Activated T-cell treated with anti-CD3 and anti-CD28 coated beads, Interleukin-2, amount 50 U/mL, for 4 hours (primary cell): ENCODE results near the gene NEURL1. TPM values are rescaled to one million over a fixed set of nuclear protein-coding genes. Genes with fewer than 3 reads are reported as not detected.

Experiments
- ATAC-seq, 2 donors: fragments of 200-7000 bp; cut with Tn5 transposase; one replicate each; pipeline ENCODE4 v1.10.0; 2021
- DNase-seq: peaks from one replicate; pipeline ENCODE4 v3.0.0-alpha.2; 2020
- H3K27me3 Mint-ChIP-seq: one replicate; pipeline ENCODE4 v1.8.0; 2021; ENCODE audit warnings: low read depth, mixed read lengths
- H3K36me3 Mint-ChIP-seq: one replicate; pipeline ENCODE4 v1.8.0; 2022; ENCODE audit warnings: mixed read lengths; ENCODE audit not compliant: insufficient read depth
- H3K4me1 Mint-ChIP-seq: one replicate; pipeline ENCODE4 v1.8.0; 2021; ENCODE audit warnings: low read depth, mixed read lengths
- H3K4me3 Mint-ChIP-seq: one replicate; pipeline ENCODE4 v1.8.0; 2021; ENCODE audit warnings: mild to moderate bottlenecking, moderate library complexity, mixed read lengths
- H3K9me3 Mint-ChIP-seq: one replicate; pipeline ENCODE4 v1.8.0; 2021; ENCODE audit warnings: mixed read lengths
- total RNA-seq, 3 donors: library from RNA; stranded (reverse); gene quantifications; one replicate each; pipeline ENCODE4 v1.2.1, GENCODE V29; 2021

Gene NEURL1
- total RNA-seq, result 1 to 10 TPM in 2 of 3 donors, under 1 TPM in 1; 0.84 to 2.0 (median 1.5) TPM

GRCh38 chr10:103493362-103493915 is at the start of gene NEURL1:
Gene NEURL1, plus strand, starts transcription at chr10:103493705. Its CDS starts 683 bp downstream, at chr10:103494388.
- no peak for DNase-seq
- peak; percentile 35 to 43 for ATAC-seq
- no peaks in the 10 kb centered on the region for H3K9me3 Mint-ChIP-seq
- no peaks in the 10 kb centered on the region for H3K36me3 Mint-ChIP-seq
- peak within 1 kb of the TSS; percentile 79 for H3K4me3 Mint-ChIP-seq
- H3K27me3 Mint-ChIP-seq, result peaks cover 44% of the 10 kb centered on the region
- peaks cover 25% of the 10 kb centered on the region for H3K4me1 Mint-ChIP-seq

GRCh38 chr10:103444478-103444877 is 49.0 kb upstream of the NEURL1 start:
- DNase-seq (no peak), ATAC-seq (no peak)
- Mint-ChIP-seq H3K36me3 (peaks cover 54% of the 10 kb centered on the region), H3K4me3 (no peak overlapping the region), H3K4me1 (peaks cover 15% of the 10 kb centered on the region), H3K27me3 (no peaks in the 10 kb centered on the region), H3K9me3 (no peaks in the 10 kb centered on the region)

- H3K9me3 Mint-ChIP-seq, result no peaks in the 10 kb centered on the region
- peaks cover 24% of the 10 kb centered on the region for H3K4me1 Mint-ChIP-seq
- H3K27me3 Mint-ChIP-seq, result no peaks in the 10 kb centered on the region
- H3K4me3 Mint-ChIP-seq, result no peak overlapping the region
- ATAC-seq (no peak), DNase-seq (no peak)
- peaks cover 45% of the 10 kb centered on the region for H3K36me3 Mint-ChIP-seq
Observed at GRCh38 chr10:103445366-103445765, 48.1 kb upstream of the NEURL1 start.

- ATAC-seq (no peak), DNase-seq (no peak)
- peaks cover 30% of the 10 kb centered on the region for H3K4me1 Mint-ChIP-seq
- no peak overlapping the region for H3K4me3 Mint-ChIP-seq
- H3K27me3 Mint-ChIP-seq, result no peaks in the 10 kb centered on the region
- H3K36me3 Mint-ChIP-seq, result peaks cover 45% of the 10 kb centered on the region
- H3K9me3 Mint-ChIP-seq, result no peaks in the 10 kb centered on the region
Observed at GRCh38 chr10:103445767-103446567, 47.5 kb upstream of the NEURL1 start.

GRCh38 chr10:103447187-103447586 is 46.3 kb upstream of the NEURL1 start:
- H3K4me1 Mint-ChIP-seq, result peaks cover 36% of the 10 kb centered on the region
- no peak for ATAC-seq
- DNase-seq, result no peak
- no peaks in the 10 kb centered on the region for H3K9me3 Mint-ChIP-seq
- peaks cover 40% of the 10 kb centered on the region for H3K36me3 Mint-ChIP-seq
- no peak overlapping the region for H3K4me3 Mint-ChIP-seq
- H3K27me3 Mint-ChIP-seq, result no peaks in the 10 kb centered on the region

GRCh38 chr10:103448746-103449145 is 44.8 kb upstream of the NEURL1 start:
- H3K9me3 Mint-ChIP-seq, result no peaks in the 10 kb centered on the region
- DNase-seq (no peak), ATAC-seq (no peak)
- H3K4me3 Mint-ChIP-seq, result peak overlapping the region; percentile 29
- no peaks in the 10 kb centered on the region for H3K27me3 Mint-ChIP-seq
- peaks cover 48% of the 10 kb centered on the region for H3K4me1 Mint-ChIP-seq
- peaks cover 27% of the 10 kb centered on the region for H3K36me3 Mint-ChIP-seq

- peaks cover 21% of the 10 kb centered on the region for H3K36me3 Mint-ChIP-seq
- no peaks in the 10 kb centered on the region for H3K9me3 Mint-ChIP-seq
- peaks cover 50% of the 10 kb centered on the region for H3K4me1 Mint-ChIP-seq
- no peaks in the 10 kb centered on the region for H3K27me3 Mint-ChIP-seq
- ATAC-seq (no peak), DNase-seq (no peak)
- peak overlapping the region; percentile 44 for H3K4me3 Mint-ChIP-seq
Observed at GRCh38 chr10:103449208-103450144, 44.0 kb upstream of the NEURL1 start.

GRCh38 chr10:103450201-103450695 is 43.3 kb upstream of the NEURL1 start:
- DNase-seq, result no peak
- peaks cover 50% of the 10 kb centered on the region for H3K4me1 Mint-ChIP-seq
- no peaks in the 10 kb centered on the region for H3K9me3 Mint-ChIP-seq
- H3K27me3 Mint-ChIP-seq, result no peaks in the 10 kb centered on the region
- no peak for ATAC-seq
- peak overlapping the region; percentile 89 for H3K4me3 Mint-ChIP-seq
- H3K36me3 Mint-ChIP-seq, result peaks cover 16% of the 10 kb centered on the region

- peak overlapping the region; percentile 89 for H3K4me3 Mint-ChIP-seq
- peaks cover 50% of the 10 kb centered on the region for H3K4me1 Mint-ChIP-seq
- ATAC-seq (peak; percentile 50 to 53), DNase-seq (peak; percentile 20)
- H3K27me3 Mint-ChIP-seq, result no peaks in the 10 kb centered on the region
- H3K36me3 Mint-ChIP-seq, result peaks cover 16% of the 10 kb centered on the region
- H3K9me3 Mint-ChIP-seq, result no peaks in the 10 kb centered on the region
Observed at GRCh38 chr10:103451091-103451813, 42.3 kb upstream of the NEURL1 start.

- peaks cover 16% of the 10 kb centered on the region for H3K36me3 Mint-ChIP-seq
- H3K9me3 Mint-ChIP-seq, result no peaks in the 10 kb centered on the region
- peaks cover 50% of the 10 kb centered on the region for H3K4me1 Mint-ChIP-seq
Observed at GRCh38 chr10:103451831-103452505, 41.5 kb upstream of the NEURL1 start, which contains the start of gene CALHM2. Gene CALHM2, minus strand, starts transcription at chr10:103452370. Its CDS starts 2,429 bp downstream, at chr10:103449941.

GRCh38 chr10:103452506-103453230 is 40.8 kb upstream of the NEURL1 start:
- Mint-ChIP-seq H3K36me3 (peaks cover 10% of the 10 kb centered on the region), H3K4me1 (peaks cover 49% of the 10 kb centered on the region), H3K4me3 (peak overlapping the region; percentile 89), H3K27me3 (no peaks in the 10 kb centered on the region), H3K9me3 (no peaks in the 10 kb centered on the region)
- ATAC-seq (no peak), DNase-seq (no peak)

More at GRCh38 chr10:103451831-103452505, 41.5 kb upstream of the NEURL1 start, which contains the start of gene CALHM2:
- DNase-seq, result peak; percentile 46
- H3K27me3 Mint-ChIP-seq, result no peaks in the 10 kb centered on the region
- H3K4me3 Mint-ChIP-seq, result peak within 1 kb of the TSS; percentile 89
- ATAC-seq, result peak; percentile 79 to 80

- no peaks in the 10 kb centered on the region for H3K27me3 Mint-ChIP-seq
- DNase-seq (no peak), ATAC-seq (no peak)
- H3K9me3 Mint-ChIP-seq, result no peaks in the 10 kb centered on the region
- H3K4me3 Mint-ChIP-seq, result peak overlapping the region; percentile 53
- peaks cover 4% of the 10 kb centered on the region for H3K36me3 Mint-ChIP-seq
- H3K4me1 Mint-ChIP-seq, result peaks cover 40% of the 10 kb centered on the region
Observed at GRCh38 chr10:103454026-103454425, 39.5 kb upstream of the NEURL1 start.
